GM19025 (cell line): ENCODE data around the gene GPR146.
"Not testable (repeated sequence)": the region's sequence is repeated elsewhere in the genome, so short reads cannot be mapped to it uniquely, and the experiment has no call there.

Source experiments
- ATAC-seq: cut with Tn5 transposase; IDR thresholded peaks from one replicate; pipeline ENCODE4 v1.9.1; 2021; ENCODE audit warnings: mild to moderate bottlenecking, low read depth, moderate library complexity; ENCODE audit not compliant: unreplicated experiment

The GPR146 gene

GRCh38 chr7:1024876-1025742 lies 19.2 kb upstream of the GPR146 start:
- no peak for ATAC-seq

DNA sequence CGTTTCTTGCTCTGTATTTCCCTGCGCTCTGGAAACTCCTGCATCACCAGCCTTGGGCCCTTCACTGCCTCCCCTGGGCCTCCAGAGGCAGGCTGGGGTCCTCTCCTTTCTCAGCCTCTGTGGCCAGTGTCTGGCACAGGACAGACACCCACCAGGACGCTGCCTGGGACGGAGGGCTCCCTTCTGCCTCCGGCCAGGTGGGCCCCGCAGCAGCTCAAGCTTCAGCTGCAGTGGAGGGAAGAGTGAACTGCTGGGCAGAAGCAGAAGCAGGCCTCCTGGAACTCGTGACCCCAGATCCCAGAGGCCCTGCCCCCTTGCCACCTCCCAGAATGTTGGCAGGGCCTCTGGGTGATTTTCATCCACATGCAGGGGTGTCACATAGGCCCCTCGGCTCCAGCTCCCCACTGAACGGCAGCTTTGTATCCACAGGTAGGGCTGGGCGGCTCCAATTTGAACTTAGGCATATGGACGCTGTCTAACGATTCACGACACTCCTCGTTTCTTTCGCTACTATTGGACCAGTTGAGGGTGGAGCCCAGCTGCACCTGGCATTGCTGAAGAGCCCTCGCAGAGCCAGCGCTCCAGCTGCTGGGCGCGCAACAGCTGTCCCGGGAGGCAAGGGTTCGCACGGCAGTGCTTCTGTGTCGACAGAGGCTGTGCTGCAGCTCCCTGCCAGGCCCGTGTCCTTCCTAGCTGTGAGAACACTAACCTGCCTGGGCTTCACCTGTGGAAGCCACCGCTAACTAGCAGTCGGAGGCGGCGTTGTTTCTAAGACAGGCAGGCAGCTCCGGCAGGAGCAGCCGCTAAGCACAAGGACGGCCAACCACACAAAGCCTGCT lies 18.4 kb upstream of the GPR146 start:
- ATAC-seq = no peak

DNA sequence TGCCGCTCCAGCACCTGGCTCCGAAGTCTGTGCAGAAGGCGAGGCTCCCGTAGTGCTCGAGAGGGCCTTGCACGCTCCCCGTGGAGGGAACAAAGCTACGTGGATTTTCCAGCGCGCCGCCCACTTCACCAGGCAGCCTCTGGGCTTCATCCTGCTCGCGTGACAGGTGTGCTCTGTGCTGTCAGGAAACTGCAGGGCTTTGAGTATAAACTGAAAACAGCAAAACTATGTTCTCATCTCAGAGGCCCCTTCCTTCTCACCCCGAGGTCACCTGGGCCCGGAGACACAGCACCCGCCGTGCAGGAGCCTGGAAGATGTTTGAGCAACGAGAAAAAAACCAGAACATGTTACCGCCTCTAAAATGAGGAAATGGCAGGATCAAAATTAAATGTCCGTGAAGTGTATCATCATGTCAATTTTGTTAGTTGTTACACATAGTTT lies 17.6 kb upstream of the GPR146 start:
- ATAC-seq = no peak

GRCh38 chr7:1027242-1028043 lies 16.9 kb upstream of the GPR146 start:
- ATAC-seq = peak; percentile 1

DNA sequence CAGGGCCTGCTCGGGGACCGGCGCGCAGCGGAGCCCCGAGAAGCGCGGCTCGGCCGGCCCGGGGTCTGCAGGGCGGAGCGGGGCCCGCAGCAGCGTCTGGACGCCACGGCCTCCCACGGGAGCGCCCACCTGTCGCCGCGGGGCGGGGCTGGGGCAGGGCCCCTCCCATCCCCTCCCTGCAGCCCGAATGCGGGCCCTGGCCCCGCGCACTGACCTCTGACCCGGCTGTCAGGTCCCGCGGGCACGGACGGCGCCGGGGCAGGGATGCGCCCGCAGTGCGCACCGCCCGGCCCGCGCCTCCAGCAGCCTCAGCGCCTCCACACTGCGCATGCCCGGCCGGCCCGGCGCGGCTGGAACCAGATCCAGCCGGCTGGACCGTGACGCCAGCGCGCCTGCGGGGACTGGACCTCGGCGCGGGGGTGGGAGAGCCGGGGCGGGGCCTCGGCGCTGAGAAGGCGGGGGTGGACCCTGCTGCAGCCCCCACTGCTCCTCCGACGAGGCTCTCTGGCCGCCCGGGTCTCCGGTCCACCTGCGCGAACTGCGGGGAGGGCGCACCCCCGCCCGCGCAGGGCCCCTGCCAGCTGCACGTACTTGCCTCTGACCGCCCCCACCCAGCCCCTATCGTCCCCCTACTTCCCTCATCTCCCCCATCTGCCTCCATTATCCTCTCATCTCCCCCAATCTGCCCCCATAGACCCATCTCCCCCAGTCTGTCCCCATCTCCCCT lies 16.1 kb upstream of the GPR146 start:
- peak; percentile 48 for ATAC-seq

DNA sequence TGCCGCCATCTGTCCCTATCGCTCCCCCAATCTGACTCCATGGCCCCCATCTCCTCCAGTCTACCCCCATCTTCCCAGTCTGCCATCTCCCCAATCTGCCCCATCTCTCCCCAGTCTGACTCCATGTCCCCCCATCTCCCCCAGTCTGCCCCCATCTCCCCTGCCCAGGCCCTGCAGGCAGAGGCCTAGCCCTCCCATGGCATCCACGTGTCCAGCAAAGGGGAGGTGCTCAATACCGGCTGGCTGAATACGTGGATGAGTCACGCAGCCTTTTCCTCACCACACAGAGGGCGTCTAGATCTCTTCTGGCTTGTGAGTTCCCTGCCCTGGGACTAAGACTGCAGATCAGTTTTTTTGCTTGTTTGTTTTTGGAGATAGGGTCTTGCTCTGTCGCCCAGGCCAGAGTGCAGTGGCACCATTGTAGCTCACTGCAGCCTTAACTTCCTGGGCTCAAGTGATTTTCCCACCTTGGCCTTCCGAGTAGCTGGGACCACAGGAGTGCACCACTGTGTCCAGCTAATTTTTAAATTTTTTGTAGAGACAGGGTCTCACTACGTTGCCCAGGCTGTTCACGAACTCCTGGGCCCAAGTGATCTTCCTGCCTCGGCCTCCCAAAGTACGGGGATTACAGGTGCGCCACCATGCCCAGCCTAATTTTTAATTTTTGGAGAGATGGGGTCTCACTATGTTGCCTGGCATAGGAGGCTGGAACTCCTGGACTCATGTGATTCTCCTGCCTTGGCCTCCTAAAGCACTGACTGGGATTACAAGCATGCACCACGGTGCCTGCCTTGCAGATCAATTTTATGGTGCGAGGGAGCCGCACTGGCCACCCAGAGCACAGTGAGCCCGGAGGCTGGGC lies 15.3 kb upstream of the GPR146 start:
- ATAC-seq = no peak

- ATAC-seq = no peak
Observed at GRCh38 chr7:1029637-1030443, 14.5 kb upstream of the GPR146 start.

GRCh38 chr7:1030444-1031070 lies 13.8 kb upstream of the GPR146 start:
- ATAC-seq = no peak

GRCh38 chr7:1031716-1032455 lies 12.5 kb upstream of the GPR146 start:
- ATAC-seq = no peak

- ATAC-seq = no peak
Observed at GRCh38 chr7:1032536-1033181, 11.7 kb upstream of the GPR146 start.

GRCh38 chr7:1033546-1034145 lies 10.7 kb upstream of the GPR146 start:
- ATAC-seq = no peak

GRCh38 chr7:1034769-1035168 lies 9.6 kb upstream of the GPR146 start:
- ATAC-seq = not testable (repeated sequence)

DNA sequence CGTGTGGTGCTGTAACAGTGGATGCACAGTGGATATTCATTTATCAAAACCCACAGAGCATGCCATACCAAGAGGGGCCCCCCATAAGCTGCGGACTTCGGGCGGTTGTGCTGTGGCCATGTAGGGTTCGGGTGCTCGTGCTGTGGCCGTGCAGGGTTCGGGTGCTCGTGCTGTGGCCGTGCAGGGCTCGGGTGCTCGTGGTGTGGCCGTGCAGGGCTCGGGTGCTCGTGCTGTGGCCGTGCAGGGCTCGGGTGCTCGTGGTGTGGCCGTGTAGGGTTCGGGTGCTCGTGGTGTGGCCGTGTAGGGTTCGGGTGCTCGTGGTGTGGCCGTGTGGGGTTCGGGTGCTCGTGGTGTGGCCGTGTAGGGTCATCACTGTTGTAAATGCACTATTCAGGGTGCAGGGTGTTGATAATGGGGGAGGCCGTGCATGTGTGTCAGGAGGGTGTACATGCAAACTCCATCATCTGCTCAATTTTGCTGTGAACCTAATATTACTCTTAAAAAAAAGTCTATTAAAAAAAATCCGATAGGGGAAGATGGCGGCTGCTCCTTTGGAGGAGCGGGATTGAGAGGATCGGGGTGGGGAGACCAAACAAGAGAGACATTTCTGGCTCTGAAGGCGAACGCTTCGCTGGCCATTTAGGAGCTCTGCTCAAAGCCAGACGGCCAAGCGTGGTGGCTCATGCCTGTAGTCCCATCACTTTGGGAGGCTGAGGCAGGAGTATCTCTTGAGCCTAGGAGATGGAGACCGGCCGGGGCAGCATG lies 8.0 kb upstream of the GPR146 start:
- ATAC-seq = not testable (repeated sequence)

DNA sequence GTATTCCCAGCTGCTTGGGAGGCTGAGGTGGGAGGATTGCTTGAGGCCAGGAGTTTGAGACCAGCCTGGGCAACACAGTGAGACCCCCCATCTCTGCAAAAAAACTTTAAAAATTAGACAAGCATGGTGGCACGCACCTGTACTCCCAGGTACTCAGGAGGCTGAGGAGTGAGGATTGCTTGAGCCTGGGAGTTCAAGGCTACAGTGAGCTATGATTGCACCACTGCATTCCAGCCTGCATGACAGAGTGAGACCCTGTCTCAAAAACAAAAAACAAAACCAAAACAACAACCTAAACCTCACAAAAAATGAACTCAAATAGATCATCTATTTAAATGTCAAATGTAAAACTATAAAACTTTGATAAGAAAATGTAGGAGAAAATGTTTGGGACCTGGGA lies 4.1 kb upstream of the GPR146 start:
- not testable (repeated sequence) for ATAC-seq

DNA sequence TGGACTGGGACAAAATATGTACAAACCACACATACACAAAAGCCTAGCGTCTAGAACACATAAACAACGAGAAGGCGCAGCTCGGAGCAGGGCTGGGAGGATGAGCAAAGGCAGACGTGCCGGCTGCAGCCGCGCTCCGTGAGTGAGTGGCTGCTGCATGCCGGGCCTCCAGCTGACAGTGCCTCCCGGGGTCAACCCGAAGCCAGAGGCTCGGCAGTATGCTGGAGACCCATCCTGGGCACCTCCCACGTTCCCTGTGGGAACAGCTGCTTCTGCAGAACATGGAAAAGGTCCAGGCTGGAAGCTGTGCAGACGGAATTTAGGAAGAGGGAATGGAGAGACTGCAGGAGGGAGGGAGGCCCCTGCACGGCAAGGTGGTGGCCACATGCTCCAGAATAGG lies 3.6 kb upstream of the GPR146 start:
- no peak for ATAC-seq
